GM12801 (cell line): ENCODE measurements around the gene KRTAP2-4.
"Not testable (repeated sequence)": the region's sequence is repeated elsewhere in the genome, so short reads cannot be mapped to it uniquely, and the experiment has no call there.

Source experiments
- TF ChIP-seq, protein P1 (sequence below): IDR thresholded peaks from one replicate; pipeline ENCODE4 v1.5.1; 2011; ENCODE audit warnings: control low read depth; ENCODE audit not compliant: insufficient read length; ENCODE audit errors: extremely low read depth

The KRTAP2-4 gene

DNA sequence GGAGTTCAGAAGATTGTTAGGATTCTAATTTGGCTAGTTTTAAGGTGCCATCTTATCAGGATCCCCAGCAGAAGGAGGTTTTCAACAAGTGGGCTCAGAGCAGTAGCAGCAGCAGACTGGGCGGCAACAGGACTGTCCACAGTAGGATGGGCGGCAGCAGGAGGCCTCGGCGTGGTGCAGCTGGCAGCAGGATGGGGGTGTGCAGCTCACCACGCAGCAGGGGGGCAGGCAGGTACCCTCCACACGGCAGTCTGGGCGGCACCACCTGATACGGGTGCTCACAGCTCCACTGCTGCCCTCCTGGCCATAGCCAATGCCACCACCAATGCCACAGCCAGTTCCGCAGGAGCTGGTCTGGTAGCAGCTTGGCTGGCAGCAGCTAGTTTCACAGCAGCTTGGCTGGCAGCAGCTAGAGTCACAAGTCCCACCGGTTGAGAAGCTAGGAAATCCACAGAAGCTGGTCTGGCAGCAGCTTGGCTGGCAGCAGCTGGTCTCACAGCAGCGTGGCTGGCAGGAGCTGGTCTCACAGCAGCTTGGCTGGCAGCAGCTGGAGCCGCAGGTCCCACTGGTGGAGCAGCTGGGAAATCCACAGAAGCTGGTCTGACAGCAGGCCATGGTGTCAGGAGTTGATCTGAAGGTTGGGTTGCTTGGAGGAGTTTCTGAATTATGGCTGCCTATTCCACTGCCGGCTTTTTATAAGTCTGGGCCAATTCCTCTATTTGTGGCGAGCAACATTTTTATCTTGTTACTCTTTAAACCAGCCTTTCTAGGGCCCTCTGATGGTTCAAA lies 24.7 kb downstream of the KRTAP2-4 start, which contains the start of gene KRTAP1-1:
Gene KRTAP1-1 (minus strand): TSS at position 668 of the 789 bp plus-strand sequence. CDS start 53 bp downstream, at position 615.
- TF ChIP-seq, protein P1, sequence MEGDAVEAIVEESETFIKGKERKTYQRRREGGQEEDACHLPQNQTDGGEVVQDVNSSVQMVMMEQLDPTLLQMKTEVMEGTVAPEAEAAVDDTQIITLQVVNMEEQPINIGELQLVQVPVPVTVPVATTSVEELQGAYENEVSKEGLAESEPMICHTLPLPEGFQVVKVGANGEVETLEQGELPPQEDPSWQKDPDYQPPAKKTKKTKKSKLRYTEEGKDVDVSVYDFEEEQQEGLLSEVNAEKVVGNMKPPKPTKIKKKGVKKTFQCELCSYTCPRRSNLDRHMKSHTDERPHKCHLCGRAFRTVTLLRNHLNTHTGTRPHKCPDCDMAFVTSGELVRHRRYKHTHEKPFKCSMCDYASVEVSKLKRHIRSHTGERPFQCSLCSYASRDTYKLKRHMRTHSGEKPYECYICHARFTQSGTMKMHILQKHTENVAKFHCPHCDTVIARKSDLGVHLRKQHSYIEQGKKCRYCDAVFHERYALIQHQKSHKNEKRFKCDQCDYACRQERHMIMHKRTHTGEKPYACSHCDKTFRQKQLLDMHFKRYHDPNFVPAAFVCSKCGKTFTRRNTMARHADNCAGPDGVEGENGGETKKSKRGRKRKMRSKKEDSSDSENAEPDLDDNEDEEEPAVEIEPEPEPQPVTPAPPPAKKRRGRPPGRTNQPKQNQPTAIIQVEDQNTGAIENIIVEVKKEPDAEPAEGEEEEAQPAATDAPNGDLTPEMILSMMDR: not testable (repeated sequence)

DNA sequence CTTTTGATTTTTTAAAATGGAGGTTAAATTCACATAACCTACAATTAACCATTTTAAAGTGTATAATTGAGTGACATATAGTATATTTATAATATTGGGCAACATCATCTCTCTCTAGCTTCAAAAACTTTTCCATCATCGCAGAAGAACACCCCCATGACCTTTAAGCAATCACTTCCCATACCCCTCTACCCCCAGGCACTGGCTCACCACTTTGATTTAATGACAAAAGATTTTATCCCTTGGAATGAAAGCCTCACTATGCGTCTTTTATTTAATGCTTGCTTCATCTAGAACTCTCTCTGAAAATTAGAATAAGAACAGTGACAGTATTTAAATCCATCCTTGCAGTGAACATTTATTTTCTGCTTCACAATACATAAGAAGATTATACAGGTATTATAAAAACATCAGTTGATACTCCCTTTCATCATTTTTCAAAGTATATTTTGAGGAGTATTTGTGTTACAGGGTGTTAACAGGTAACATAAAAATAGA lies 27.8 kb downstream of the KRTAP2-4 start:
- TF ChIP-seq, protein P1: no peak

DNA sequence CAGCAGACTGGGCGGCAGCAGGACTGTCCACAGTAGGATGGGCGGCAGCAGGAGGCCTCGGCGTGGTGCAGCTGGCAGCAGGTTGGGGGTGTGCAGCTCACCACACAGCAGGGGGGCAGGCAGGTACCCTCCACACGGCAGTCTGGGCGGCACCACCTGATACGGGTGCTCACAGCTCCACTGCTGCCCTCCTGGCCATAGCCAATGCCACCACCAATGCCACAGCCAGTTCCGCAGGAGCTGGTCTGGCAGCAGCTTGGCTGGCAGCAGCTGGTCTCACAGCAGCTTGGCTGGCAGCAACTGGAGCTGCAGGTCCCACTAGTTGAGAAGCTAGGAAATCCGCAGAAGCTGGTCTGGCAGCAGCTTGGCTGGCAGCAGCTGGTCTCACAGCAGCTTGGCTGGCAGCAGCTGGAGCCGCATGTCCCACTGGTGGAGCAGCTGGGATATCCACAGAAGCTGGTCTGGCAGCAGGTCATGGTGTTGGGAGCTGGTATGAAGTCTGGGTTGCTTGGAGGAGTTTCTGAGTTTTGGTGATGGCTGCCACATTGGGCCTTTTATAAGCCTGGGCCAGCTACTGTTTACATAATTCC lies 31.2 kb downstream of the KRTAP2-4 start, which contains the start of gene KRTAP1-3:
Gene KRTAP1-3 (minus strand): TSS at position 529 of the 590 bp plus-strand sequence. CDS start 53 bp downstream, at position 476.
- TF ChIP-seq, protein P1: not testable (repeated sequence)

DNA sequence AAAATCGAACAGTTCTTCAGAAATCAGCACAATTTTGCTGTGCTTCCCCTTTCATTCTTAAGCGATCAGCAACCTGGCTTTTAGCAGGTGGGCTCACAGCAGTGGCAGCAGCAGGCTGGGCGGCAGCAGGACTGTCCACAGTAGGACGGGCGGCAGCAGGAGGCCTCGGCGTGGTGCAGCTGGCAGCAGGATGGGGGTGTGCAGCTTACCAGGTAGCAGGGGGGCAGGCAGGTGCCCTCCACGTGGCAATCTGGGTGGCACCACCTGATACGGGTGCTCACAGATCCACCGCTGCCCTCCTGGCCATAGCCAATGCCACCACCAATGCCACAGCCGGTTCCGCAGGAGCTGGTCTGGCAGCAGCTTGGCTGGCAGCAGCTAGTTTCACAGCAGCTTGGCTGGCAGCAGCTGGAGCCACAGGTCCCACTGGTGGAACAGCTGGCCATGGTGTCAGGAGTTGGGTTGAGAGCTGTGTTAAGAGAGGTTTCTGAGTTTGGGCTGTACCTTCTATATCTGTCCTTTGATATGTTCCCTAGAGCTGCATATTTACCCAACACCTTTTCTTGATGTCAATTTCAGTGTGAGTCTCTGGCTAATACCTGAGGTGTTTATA lies 35.9 kb downstream of the KRTAP2-4 start, which contains the start of gene KRTAP1-4:
Gene KRTAP1-4 (minus strand): TSS at position 563 of the 613 bp plus-strand sequence. CDS start 117 bp downstream, at position 446.
- TF ChIP-seq, protein P1: no peak

DNA sequence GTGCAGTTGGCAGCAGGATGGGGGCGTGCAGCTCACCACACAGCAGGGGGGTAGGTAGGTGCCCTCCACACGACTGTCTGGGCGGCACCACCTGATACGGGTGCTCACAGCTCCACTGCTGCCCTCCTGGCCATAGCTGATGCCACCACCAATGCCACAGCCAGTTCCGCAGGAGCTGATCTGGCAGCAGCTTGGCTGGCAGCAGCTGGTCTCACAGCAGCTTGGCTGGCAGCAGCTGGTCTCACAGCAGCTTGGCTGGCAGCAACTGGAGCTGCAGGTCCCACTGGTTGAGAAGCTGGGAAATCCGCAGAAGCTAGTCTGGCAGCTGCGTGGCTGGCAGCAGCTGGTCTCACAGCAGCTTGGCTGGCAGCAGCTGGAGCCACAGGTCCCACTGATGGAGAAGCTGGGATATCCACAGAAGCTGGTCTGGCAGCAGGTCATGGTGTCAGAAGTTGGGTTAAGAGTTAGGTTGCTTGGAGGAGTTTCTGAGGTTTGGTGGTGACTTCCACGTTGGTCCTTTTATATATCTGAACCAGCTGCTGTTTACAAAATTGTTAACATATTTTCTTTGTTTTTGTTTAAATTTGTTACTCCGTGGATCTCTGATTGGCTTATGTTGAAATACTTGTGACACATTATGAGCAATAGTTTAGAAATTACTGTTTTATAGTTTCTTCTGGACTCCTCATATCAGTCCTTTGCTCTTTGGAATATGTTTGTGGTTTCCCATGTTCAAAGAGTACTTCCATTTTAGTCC lies 38.8 kb downstream of the KRTAP2-4 start, which contains the start of gene KRTAP1-5:
Gene KRTAP1-5 (minus strand): TSS at position 494 of the 757 bp plus-strand sequence. CDS start 53 bp downstream, at position 441.
- TF ChIP-seq, protein P1: no peak

DNA sequence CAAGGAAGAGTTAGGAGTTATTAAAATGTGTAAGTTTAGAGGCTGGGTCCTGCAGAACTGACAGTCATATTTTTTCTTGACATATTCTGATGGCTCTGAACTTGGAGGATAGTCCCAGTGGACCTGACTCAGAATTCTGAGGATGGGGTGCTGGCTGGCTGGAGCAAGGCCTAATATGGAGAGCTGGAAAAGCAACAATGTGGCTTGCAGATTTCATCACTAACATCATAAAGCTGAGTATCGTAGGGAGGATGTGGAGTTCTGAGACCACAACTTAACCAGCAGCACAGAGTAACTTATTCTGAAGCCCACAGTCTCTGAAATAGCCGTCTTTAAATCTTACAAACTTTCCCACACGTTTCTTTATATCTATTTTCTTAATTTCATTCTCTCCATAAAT lies 41.0 kb downstream of the KRTAP2-4 start:
- TF ChIP-seq, protein P1: no peak
